Activated effector memory CD4-positive, alpha-beta T cell treated with Interleukin-2 at 50 U/mL for 16 hours (primary cell): Measurements from ENCODE around the gene AVPR1B.

Experiments used
- DNase-seq: peaks from one replicate; pipeline ENCODE4 v3.0.0-alpha.2; 2020

Gene AVPR1B, protein sequence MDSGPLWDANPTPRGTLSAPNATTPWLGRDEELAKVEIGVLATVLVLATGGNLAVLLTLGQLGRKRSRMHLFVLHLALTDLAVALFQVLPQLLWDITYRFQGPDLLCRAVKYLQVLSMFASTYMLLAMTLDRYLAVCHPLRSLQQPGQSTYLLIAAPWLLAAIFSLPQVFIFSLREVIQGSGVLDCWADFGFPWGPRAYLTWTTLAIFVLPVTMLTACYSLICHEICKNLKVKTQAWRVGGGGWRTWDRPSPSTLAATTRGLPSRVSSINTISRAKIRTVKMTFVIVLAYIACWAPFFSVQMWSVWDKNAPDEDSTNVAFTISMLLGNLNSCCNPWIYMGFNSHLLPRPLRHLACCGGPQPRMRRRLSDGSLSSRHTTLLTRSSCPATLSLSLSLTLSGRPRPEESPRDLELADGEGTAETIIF

GRCh38 chr1:206117151-206117948 lies at the start of gene AVPR1B:
AVPR1B (minus strand) TSS chr1:206117388; CDS start chr1:206116890, 498 bp downstream.
- no peak for DNase-seq

DNA sequence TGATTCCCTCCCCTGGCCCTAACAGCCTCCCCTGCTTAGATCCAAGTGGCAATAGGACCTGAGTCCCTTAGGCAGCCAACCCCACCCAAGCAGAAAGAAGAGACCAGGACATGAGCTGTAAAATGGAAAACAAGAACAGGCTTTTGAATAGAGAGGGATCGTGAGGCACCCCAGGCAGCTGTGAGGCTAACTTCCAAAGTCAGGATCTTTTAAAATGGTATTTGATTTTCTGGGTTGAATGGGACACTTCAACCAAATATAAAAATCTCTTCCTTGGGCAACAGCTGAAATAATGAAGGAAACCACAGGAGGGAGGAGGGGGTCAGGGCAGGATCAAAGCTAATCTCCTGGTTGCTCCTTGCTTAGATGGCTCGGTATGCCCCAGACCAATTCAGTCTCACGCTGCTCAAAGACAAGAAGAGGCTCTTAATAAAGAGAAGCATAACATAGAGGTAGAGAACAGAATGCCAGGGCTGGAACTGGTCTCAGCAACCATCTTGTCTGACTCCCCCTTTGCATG lies 28.6 kb upstream of the AVPR1B start:
- DNase-seq = no peak

GRCh38 chr1:206144605-206145004 lies 27.4 kb upstream of the AVPR1B start:
- DNase-seq = no peak

GRCh38 chr1:206143537-206144172 lies 26.5 kb upstream of the AVPR1B start:
- DNase-seq = no peak

- no peak for DNase-seq
These were observed 25.6 kb upstream of the AVPR1B start for GRCh38 chr1:206142770-206143169.

GRCh38 chr1:206142011-206142410 lies 24.8 kb upstream of the AVPR1B start:
- DNase-seq = no peak

- DNase-seq = no peak
These were observed 19.1 kb upstream of the AVPR1B start for GRCh38 chr1:206136241-206136640.

GRCh38 chr1:206135248-206135647 lies 18.1 kb upstream of the AVPR1B start:
- no peak for DNase-seq

DNA sequence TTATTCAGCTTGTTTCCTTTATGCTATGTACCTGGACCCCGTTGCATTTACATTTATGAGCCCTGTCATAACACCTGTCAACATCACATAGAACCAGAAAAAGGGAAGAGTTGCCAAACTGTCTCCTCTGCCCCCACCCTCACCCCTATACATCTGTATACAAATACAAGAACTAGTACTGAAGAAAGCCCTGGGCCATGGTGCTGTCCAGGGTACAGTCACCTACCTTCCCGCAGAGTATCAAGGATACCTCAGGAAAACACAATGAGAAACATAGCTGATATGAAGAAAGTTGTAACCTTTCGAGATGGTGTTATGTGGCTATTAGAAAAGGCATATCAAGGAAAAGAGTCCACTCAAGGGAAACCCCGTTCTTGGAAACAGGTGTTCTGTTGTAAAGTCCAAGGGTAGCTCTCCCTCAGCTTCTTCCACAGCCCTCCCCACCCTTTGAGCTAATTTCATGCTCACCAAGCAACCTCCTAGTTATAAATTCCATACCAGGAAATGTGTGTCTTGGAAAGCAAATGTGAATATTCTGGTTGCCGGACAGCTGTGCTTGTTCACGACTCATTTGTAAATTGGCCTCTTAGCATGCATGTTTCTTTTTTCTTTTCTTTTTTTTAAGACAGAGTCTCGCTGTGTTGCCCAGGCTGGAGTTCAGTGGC lies 16.7 kb upstream of the AVPR1B start:
- no peak for DNase-seq

DNA sequence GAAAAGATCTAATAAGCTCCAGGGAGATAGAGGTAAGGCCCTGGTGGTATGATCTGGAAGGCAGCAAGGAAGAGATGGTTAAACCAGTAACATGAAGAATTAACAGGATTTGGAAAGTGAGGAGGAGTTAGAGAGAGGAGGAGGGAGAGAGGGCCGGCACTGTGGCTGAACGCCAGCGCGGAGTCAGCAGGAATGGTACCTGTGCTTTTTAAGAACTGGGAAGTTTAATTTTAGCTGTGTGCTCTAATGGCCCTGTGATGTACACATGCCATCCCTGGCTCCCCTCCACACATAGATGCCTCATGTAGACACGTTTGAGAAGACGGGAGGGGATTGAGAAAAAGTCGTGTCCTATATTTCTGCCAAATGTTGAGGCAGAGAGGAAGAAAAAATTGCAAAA lies 13.8 kb upstream of the AVPR1B start:
- no peak for DNase-seq

DNA sequence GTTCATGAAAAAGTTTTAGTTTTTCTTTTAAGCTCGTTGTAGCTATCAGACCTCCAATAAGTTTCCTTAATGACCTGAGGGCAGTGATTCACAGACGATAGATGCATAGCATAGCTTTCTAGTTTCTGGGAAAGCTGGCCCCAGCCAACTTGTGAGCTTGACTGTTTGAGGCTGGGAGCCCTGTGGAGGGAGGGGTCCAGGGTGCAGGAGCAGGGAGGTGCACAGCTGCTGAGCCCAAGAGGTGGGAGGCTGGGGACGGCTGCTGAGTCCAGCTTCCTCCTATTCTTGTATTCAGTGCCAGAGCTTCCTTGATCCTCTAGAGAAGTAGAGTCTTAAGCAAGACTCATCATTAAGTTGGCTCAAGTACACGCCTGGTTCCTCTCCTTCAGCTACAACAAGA lies 11.0 kb upstream of the AVPR1B start:
- no peak for DNase-seq

DNA sequence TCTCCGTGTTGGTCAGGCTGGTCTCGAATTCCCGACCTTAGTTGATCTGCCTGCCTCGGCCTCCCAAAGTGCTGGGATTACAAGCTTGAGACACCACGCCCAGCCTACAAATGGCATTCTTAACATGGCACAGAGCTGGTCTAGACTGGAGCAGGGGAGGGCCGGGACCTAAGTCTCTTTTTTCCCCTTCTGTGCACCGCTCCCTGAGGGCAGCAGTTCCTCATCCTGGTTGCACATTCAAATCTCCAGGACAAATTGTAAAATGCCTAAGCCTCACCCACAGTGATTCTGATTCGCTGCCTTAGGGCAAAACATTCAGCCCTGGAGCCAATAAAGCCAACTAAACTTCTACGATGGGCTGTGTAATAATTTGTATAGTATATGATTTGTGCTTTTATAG lies 10.1 kb upstream of the AVPR1B start:
- DNase-seq = no peak

GRCh38 chr1:206125346-206125745 lies 8.2 kb upstream of the AVPR1B start:
- DNase-seq = no peak

- DNase-seq = no peak
These were observed 5.5 kb upstream of the AVPR1B start for GRCh38 chr1:206122686-206123085.

DNA sequence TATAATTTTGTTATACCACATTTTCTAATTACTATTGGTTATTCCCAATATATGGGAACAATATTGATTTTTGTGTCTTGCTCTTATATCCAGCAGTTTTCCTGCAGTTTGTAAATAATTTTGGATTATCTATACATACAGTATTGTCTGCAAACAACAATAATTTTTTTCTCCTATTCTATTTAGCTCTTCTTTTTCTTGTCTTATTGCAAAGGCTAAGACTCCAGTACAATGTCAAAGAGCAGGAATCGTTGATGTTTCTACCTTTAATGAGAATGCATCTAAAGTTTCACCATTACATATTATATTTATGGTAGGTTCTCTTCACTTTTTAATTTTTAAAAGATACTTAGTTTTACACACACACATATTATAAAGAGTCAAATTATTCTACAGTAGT lies 4.1 kb upstream of the AVPR1B start:
- DNase-seq = no peak

- no peak for DNase-seq
These were observed 3.2 kb upstream of the AVPR1B start for GRCh38 chr1:206120406-206120805.

GRCh38 chr1:206116873-206117150 lies 376 bp downstream of the AVPR1B start:
- DNase-seq = no peak

- DNase-seq = no peak
These were observed 856 bp downstream of the AVPR1B start for GRCh38 chr1:206116191-206116872.

- no peak for DNase-seq
These were observed 1.4 kb downstream of the AVPR1B start for GRCh38 chr1:206115791-206116190.

GRCh38 chr1:206114692-206115640 lies 2.2 kb downstream of the AVPR1B start:
- DNase-seq = no peak

GRCh38 chr1:206112600-206113301 lies 4.4 kb downstream of the AVPR1B start:
- no peak for DNase-seq
